Measurements from ENCODE around the gene FGG.

- TF ChIP-seq CTCF (IDR thresholded peaks at IDR 0.05) (no peak), POLR2A (IDR thresholded peaks at IDR 0.05) (no peak), EP300 (IDR thresholded peaks at IDR 0.05) (no peak)
Measured at GRCh38 chr4:154569028-154569427, 43.4 kb downstream of the FGG start.
